ENCODE results near the gene FURIN.

The FURIN gene

DNA sequence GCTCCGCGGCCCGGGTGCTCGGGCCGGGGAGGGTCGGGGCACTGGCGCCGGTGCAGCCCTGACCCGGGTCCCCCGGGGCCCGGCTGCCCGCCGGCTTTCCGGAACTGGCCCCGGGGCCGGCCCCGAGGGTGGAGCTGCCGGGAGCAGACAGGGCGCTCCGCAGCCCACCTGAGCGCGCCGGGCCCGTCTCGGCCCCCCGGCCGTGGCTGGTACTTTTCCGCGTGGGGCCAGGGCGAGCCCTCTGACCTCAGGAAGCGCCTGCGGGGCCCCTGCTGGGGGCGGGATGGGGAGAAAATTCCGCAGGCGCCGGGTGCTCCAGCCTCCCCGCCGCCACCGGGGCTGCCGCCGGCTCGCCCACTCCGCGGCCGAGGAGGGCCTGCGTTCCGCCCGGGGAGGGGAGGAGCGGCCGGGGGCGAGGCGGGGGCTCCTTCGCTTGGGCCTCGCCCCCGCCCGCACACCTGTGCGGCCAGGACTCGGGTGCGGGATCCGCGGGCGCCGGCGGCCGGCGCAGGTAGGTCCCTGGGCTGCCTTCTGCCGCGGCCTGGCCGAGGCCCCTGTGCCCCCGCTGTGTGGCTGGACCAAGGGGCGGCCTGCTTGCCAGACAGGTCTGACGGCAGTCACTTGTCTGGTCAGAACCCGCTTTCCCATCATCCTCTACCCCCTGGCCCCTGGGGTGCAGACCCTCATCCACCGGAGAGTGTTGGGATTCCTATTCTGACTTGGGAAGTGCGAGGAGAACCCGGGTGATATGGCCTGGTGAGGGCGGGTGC is 3.5 kb downstream of the FURIN start:
- H3F3A ChIP-seq (ENCODE audit: insufficient read depth, low read length): peaks cover 12% of the 10 kb centered on the region; the same call in 1 of the 2 replicates
- no peaks in the 10 kb centered on the region; the same call in 1 of the 2 replicates for H3K4me1 ChIP-seq (ENCODE audit: low read length)
- H3K4me3 ChIP-seq (ENCODE audit: low read length): peak overlapping the region; percentile 73
- H3K27me3 ChIP-seq (replicated peaks; ENCODE audit: insufficient read depth, low read length): no peaks in the 10 kb centered on the region
- no peak overlapping the region for H3K27ac ChIP-seq (ENCODE audit: low read length)
- no peaks in the 10 kb centered on the region for H3K9me3 ChIP-seq (replicated peaks; ENCODE audit: insufficient read depth, low read length)
- TF ChIP-seq EZH2phosphoT487 (IDR thresholded peaks at IDR 0.05; ENCODE audit: low read length) (no peak), EZH2 (optimal IDR thresholded peaks at IDR 0.05; ENCODE audit: low read depth, low read length) (no peak)
- TF ChIP-seq, protein P1, sequence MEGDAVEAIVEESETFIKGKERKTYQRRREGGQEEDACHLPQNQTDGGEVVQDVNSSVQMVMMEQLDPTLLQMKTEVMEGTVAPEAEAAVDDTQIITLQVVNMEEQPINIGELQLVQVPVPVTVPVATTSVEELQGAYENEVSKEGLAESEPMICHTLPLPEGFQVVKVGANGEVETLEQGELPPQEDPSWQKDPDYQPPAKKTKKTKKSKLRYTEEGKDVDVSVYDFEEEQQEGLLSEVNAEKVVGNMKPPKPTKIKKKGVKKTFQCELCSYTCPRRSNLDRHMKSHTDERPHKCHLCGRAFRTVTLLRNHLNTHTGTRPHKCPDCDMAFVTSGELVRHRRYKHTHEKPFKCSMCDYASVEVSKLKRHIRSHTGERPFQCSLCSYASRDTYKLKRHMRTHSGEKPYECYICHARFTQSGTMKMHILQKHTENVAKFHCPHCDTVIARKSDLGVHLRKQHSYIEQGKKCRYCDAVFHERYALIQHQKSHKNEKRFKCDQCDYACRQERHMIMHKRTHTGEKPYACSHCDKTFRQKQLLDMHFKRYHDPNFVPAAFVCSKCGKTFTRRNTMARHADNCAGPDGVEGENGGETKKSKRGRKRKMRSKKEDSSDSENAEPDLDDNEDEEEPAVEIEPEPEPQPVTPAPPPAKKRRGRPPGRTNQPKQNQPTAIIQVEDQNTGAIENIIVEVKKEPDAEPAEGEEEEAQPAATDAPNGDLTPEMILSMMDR (IDR thresholded peaks at IDR 0.05; ENCODE audit: low read length): no peak
- peaks cover 29% of the 10 kb centered on the region for H3K79me2 ChIP-seq (ENCODE audit: low read length)
- no peaks in the 10 kb centered on the region for H3K9me2 ChIP-seq (replicated peaks; ENCODE audit: insufficient read depth, low read length)
- peak overlapping the region; percentile 95 for H3K4me2 ChIP-seq (ENCODE audit: low read depth, low read length)
- no peaks in the 10 kb centered on the region for H3K36me3 ChIP-seq (replicated peaks; ENCODE audit: insufficient read depth, low read length)
- peak; percentile 25 for DNase-seq
- H3K9ac ChIP-seq (ENCODE audit: low read length): peak overlapping the region; percentile 69
- 0 out of 2 replicates have a peak overlapping the region, but pooled peaks have one; percentile 20 for H2AFZ ChIP-seq (ENCODE audit: low read length)
- H4K20me1 ChIP-seq (ENCODE audit: insufficient read depth, low read length): no peaks in the 10 kb centered on the region

DNA sequence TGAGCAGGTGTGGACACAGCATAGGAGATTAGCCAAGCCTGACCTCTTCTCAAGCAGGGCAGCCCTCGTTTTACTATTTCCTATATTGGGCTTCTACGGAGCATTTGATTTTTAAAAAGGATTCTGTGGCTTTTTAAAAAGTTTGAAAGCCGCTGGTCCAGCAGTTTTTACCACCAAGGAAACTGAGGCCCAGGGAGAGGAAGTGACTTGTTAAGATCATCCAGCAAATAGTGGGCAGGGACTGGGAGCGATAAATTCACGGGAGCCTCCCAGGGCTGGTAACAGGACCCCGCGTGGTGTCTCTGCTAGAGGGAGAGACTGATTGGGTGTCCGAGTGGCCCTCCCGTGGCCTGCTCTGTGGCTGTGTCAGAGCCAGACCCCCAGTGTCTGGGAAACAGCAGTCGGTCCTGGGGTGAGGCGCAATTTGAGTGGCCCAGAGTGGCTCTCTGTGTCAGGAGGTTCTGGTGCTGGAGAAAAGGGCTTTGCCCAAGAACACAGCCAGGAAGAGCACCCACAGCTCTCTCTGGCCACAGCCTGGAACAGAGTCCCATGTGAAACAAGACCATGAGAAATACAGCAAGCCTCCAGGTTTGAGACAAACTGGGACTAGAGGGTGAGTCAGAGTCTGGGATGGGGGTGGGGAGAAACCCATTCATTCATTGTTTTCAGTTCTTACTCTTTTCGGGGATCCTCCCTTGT is 4.2 kb downstream of the FURIN start:
- Histone ChIP-seq H3K4me2 (ENCODE audit: low read depth, low read length) (peak overlapping the region; percentile 95), H3K27ac (ENCODE audit: low read length) (no peak overlapping the region), H3F3A (ENCODE audit: insufficient read depth, low read length) (peaks cover 12% of the 10 kb centered on the region; the same call in 1 of the 2 replicates), H3K4me3 (ENCODE audit: low read length) (peak overlapping the region; percentile 73), H3K4me1 (ENCODE audit: low read length) (no peaks in the 10 kb centered on the region; the same call in 1 of the 2 replicates), H4K20me1 (ENCODE audit: insufficient read depth, low read length) (no peaks in the 10 kb centered on the region), H2AFZ (ENCODE audit: low read length) (0 out of 2 replicates have a peak overlapping the region, but pooled peaks have one; percentile 20), H3K79me2 (ENCODE audit: low read length) (peaks cover 29% of the 10 kb centered on the region), H3K9ac (ENCODE audit: low read length) (peak overlapping the region; percentile 69; the same call in 1 of the 2 replicates), H3K9me2 (replicated peaks; ENCODE audit: insufficient read depth, low read length) (no peaks in the 10 kb centered on the region), H3K27me3 (replicated peaks; ENCODE audit: insufficient read depth, low read length) (no peaks in the 10 kb centered on the region), H3K36me3 (replicated peaks; ENCODE audit: insufficient read depth, low read length) (no peaks in the 10 kb centered on the region), H3K9me3 (replicated peaks; ENCODE audit: insufficient read depth, low read length) (no peaks in the 10 kb centered on the region)
- DNase-seq: no peak
- TF ChIP-seq EZH2phosphoT487 (IDR thresholded peaks at IDR 0.05; ENCODE audit: low read length) (no peak), EZH2 (optimal IDR thresholded peaks at IDR 0.05; ENCODE audit: low read depth, low read length) (no peak)
- TF ChIP-seq, protein P1 (IDR thresholded peaks at IDR 0.05; ENCODE audit: low read length): no peak

DNA sequence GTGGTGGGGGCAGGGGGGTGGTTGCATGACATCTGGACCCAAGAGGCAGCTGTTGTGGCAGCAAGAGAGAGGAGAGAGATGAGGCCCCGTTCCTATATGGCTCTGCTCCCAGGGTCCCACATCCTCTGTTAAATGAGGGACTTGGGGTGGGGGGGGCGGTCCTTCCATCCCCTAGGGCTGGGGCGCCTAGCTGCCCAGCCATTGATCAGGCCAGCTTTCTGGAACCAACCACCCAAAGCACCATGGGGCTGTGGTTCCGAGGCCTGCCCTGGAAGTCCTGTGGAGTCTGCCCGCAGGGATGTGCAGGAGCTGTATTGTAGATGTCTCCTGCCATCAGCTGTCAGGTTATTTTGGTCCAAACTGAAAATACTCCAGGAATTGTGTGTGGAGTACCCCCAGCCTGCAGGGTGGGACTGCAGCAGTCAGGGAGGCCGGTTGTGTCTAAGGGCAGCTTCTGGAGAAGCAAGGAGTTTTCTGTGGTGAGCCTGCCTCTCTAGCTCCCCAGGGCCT is 5.2 kb downstream of the FURIN start:
- Histone ChIP-seq H3K4me2 (ENCODE audit: low read depth, low read length) (no peak overlapping the region), H3K79me2 (ENCODE audit: low read length) (peaks cover 29% of the 10 kb centered on the region), H3K9me2 (replicated peaks; ENCODE audit: insufficient read depth, low read length) (no peaks in the 10 kb centered on the region), H3K4me1 (ENCODE audit: low read length) (no peaks in the 10 kb centered on the region; the same call in 1 of the 2 replicates), H3K36me3 (replicated peaks; ENCODE audit: insufficient read depth, low read length) (no peaks in the 10 kb centered on the region), H3K27me3 (replicated peaks; ENCODE audit: insufficient read depth, low read length) (no peaks in the 10 kb centered on the region), H2AFZ (ENCODE audit: low read length) (no peak overlapping the region), H3K9me3 (replicated peaks; ENCODE audit: insufficient read depth, low read length) (no peaks in the 10 kb centered on the region), H3K4me3 (ENCODE audit: low read length) (no peak overlapping the region), H4K20me1 (ENCODE audit: insufficient read depth, low read length) (no peaks in the 10 kb centered on the region), H3K9ac (ENCODE audit: low read length) (no peak overlapping the region), H3K27ac (ENCODE audit: low read length) (no peak overlapping the region), H3F3A (ENCODE audit: insufficient read depth, low read length) (peaks cover 12% of the 10 kb centered on the region; the same call in 1 of the 2 replicates)
- TF ChIP-seq, protein P1 (IDR thresholded peaks at IDR 0.05; ENCODE audit: low read length): no peak
- TF ChIP-seq EZH2 (optimal IDR thresholded peaks at IDR 0.05; ENCODE audit: low read depth, low read length) (no peak), EZH2phosphoT487 (IDR thresholded peaks at IDR 0.05; ENCODE audit: low read length) (no peak)
- no peak for DNase-seq

Measured in MM.1S (cell line).